Sigmoid colon (tissue), 7 donors: ENCODE data around the gene CEP85L. TPM values are rescaled to one million over a fixed set of nuclear protein-coding genes. Genes with fewer than 3 reads are reported as not detected.

ENCODE experiments used
- DNase-seq: peaks from one replicate; pipeline ENCODE4 v3.0.0-alpha.2; 2019
- H3K27ac ChIP-seq, 4 donors: fragments of 200-600 bp; sonication (generic); one replicate each; pipeline ENCODE4 v1.5.1; 2016 to 2019; ENCODE audit warnings: mild to moderate bottlenecking in 1 of 4
- H3K27me3 ChIP-seq, 3 donors: fragments of 200-600 bp; sonication (generic); one replicate each; pipeline ENCODE4 v1.5.1; 2019; ENCODE audit warnings: mild to moderate bottlenecking in 1 of 3
- H3K36me3 ChIP-seq, 4 donors: fragments of 200-600 bp; sonication (generic); one replicate each; pipeline ENCODE4 v1.5.1; 2016 to 2019
- H3K4me1 ChIP-seq, 4 donors: fragments of 200-600 bp; sonication (generic); one replicate each; pipeline ENCODE4 v1.5.1; 2017 to 2019
- H3K4me3 ChIP-seq, 4 donors: fragments of 200-600 bp; sonication (generic); one replicate each; pipeline ENCODE4 v1.5.1; 2017 to 2019; ENCODE audit warnings: mild to moderate bottlenecking in 2 of 4, moderate library complexity in 1 of 4
- H3K9me3 ChIP-seq, 4 donors: fragments of 200-600 bp in 3 of 4; sonication (generic) in 3 of 4; one replicate each; pipeline versions ENCODE4 v1.5.1 to v1.6.1; 2013 to 2019
- EP300 ChIP-seq, 4 donors: sonication (generic); formaldehyde crosslinking; IDR thresholded peaks; one replicate each; pipeline ENCODE4 v1.6.1; 2017; ENCODE audit warnings: antibody characterized with exemption in 4 of 4
- POLR2A ChIP-seq, 2 donors: fragments of 450-650 bp; IDR thresholded peaks; one replicate each; pipeline ENCODE4 v1.6.1; 2016; ENCODE audit warnings: antibody characterized with exemption in 2 of 2, mild to moderate bottlenecking in 2 of 2, moderate library complexity in 2 of 2
- POLR2AphosphoS5 ChIP-seq, 4 donors: sonication (generic); formaldehyde crosslinking; IDR thresholded peaks; one replicate each; pipeline ENCODE4 v1.6.1; 2017; ENCODE audit warnings: antibody characterized with exemption in 4 of 4
- WGBS, 2 donors: extraction: QIAGEN DNeasy Blood & Tissue Kit; methylation state at CpG; one replicate each; pipeline ENCODE4 v1.1.7; 2013; 5-methylcytosine and 5-hydroxymethylcytosine counted together
- intact Hi-C: fragments of 100-400 bp; cut with DNase I; formaldehyde crosslinking; loops from one replicate; pipeline ENCODE4 v1.15.1; 2023
- polyA plus RNA-seq, 3 donors: library from polyadenylated mRNA; stranded (reverse); fragments of 200-250 nt; gene quantifications; one replicate each; pipeline ENCODE4 v1.2.3, GENCODE V29; 2013
- total RNA-seq, 4 donors: library from RNA; depleted of rRNA; stranded (reverse); fragments of >200 nt; gene quantifications; one replicate each; pipeline ENCODE4 v1.1.0, GENCODE V29; 2016
- TF ChIP-seq, protein P1 (sequence below), 4 experiments: fragments of 450-650 bp in 3 of 4; fragments of 200-600 bp in 1 of 4; IDR thresholded peaks; one replicate each; pipeline ENCODE4 v1.5.1; 2016 to 2019; ENCODE audit warnings: antibody characterized with exemption in 4 of 4, mild to moderate bottlenecking in 3 of 4, moderate library complexity in 2 of 4
- donor health status: healthy with polysubstance abuse.
- donor health status: Bipolar disorder and iron deficiency.
- donor health status: healthy.

The CEP85L gene
- total and polyA plus RNA-seq, 7 donors = 0.23 to 17.4 (median 12.8) TPM

DNA sequence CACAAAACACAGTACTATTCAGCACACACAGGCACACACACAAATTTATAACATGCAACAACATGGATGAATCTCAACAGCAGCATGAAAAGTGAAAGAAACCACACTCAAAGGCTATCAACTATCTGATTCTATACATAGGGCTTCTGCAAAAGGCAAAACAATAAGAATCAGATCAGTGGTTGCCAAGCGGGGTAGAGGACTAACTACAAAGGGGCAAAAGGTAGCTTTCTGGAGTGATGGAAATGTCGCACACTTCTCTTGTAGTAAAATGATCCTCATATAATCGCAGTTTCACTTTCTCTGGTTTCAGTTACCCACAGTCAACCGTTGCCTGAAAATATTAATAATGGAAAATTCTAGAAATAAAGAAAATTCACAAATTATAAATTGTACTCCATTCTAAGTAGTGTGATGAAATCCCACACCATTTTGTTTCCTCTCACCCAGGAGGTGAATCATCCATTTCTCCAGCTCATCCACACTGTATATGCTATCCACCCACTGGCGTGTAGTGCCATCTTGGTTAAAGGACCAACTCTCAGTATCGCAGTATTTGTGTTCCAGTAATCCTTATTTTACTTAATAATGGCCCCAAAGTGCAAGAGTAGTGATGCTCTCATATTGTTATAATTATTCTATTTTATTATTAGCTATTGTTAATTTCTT is 116.1 kb downstream of the CEP85L start:
- no peaks in the 10 kb centered on the region for H3K36me3 ChIP-seq
- TF ChIP-seq, protein P1, sequence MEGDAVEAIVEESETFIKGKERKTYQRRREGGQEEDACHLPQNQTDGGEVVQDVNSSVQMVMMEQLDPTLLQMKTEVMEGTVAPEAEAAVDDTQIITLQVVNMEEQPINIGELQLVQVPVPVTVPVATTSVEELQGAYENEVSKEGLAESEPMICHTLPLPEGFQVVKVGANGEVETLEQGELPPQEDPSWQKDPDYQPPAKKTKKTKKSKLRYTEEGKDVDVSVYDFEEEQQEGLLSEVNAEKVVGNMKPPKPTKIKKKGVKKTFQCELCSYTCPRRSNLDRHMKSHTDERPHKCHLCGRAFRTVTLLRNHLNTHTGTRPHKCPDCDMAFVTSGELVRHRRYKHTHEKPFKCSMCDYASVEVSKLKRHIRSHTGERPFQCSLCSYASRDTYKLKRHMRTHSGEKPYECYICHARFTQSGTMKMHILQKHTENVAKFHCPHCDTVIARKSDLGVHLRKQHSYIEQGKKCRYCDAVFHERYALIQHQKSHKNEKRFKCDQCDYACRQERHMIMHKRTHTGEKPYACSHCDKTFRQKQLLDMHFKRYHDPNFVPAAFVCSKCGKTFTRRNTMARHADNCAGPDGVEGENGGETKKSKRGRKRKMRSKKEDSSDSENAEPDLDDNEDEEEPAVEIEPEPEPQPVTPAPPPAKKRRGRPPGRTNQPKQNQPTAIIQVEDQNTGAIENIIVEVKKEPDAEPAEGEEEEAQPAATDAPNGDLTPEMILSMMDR (IDR thresholded peaks at IDR 0.05) = no peak
- TF ChIP-seq EP300 (IDR thresholded peaks at IDR 0.05) (no peak), POLR2A (IDR thresholded peaks at IDR 0.05) (no peak), POLR2AphosphoS5 (IDR thresholded peaks at IDR 0.05) (no peak)

DNA sequence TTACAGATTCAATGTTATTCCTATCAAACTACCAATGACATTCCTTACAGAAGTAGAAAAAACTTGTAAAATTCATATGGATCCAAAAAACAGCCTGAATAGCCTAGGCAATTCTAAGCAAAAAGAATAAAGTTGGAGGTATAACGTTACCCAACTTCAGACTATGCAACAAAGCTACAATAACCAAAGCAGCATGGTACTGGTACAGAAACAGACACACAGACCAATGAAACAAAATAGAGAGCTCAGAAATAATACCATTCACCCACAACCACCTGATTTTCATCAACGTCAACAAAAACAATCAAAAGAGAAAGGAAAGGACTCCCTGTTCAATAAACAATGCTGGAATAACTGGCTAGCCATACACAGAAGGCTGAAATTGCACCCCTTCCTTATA is 120.4 kb downstream of the CEP85L start:
- H3K4me3 ChIP-seq = no peak overlapping the region
- WGBS, 2 donors = 91 to 96% methylated on average over 2 of the region's 2 CpGs
- peaks cover 0 to 43% (median 30%) of the 10 kb centered on the region in 4 donors for H3K4me1 ChIP-seq
- intact Hi-C loops = no loop called here
- H3K27me3 ChIP-seq = no peaks in the 10 kb centered on the region
- no peaks in the 10 kb centered on the region for H3K36me3 ChIP-seq
- H3K9me3 ChIP-seq = peaks cover 0 to 5% (median 0%) of the 10 kb centered on the region in 4 donors
- H3K27ac ChIP-seq = no peak overlapping the region
- TF ChIP-seq EP300 (IDR thresholded peaks at IDR 0.05) (no peak), POLR2AphosphoS5 (IDR thresholded peaks at IDR 0.05) (no peak), POLR2A (IDR thresholded peaks at IDR 0.05) (no peak)
- TF ChIP-seq, protein P1 (IDR thresholded peaks at IDR 0.05) = no peak
- no peak for DNase-seq

More for the DNA sequence above, 116.1 kb downstream of the CEP85L start:
- intact Hi-C loops = no loop called here
- peaks cover 0 to 35% (median 22%) of the 10 kb centered on the region in 4 donors for H3K4me1 ChIP-seq
- no peaks in the 10 kb centered on the region for H3K27me3 ChIP-seq
- no peak for DNase-seq
- peak overlapping the region in 1 of 4 donors; percentile 17 for H3K27ac ChIP-seq
- no peak overlapping the region for H3K4me3 ChIP-seq
- 91 to 94% methylated on average over 6 of the region's 6 CpGs for WGBS, 2 donors
- peaks cover 0 to 5% (median 0%) of the 10 kb centered on the region in 4 donors for H3K9me3 ChIP-seq

DNA sequence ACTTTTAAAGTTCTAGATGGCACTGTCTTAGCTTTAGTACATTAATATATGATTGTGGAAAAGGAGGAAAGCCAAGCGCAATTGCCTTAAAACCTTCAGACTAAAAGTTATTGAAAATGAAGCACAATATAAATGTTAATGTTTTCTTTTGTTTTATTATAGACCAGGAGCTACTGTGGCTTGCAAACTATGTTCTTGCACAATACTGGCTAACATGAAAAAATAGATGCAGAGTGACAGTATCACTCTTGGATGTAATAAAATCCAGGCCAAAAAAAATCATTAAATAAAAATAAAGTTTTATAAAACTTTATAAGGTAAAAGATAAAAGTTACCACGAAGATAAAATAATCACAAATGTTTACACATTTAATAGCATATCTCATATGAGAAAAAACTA is 121.6 kb downstream of the CEP85L start:
- peaks cover 0 to 5% (median 0%) of the 10 kb centered on the region in 4 donors for H3K9me3 ChIP-seq
- no peaks in the 10 kb centered on the region for H3K27me3 ChIP-seq
- intact Hi-C loops = loop anchor here (5.0 kb wide), 1 partner anchor 237 kb away; no protein-coding TSS in a partner anchor
- no peak overlapping the region for H3K4me3 ChIP-seq
- DNase-seq = no peak
- no peaks in the 10 kb centered on the region for H3K36me3 ChIP-seq
- peak overlapping the region in 1 of 4 donors; percentile 20 for H3K27ac ChIP-seq
- TF ChIP-seq, protein P1 (IDR thresholded peaks at IDR 0.05) = no peak
- TF ChIP-seq POLR2A (IDR thresholded peaks at IDR 0.05) (no peak), POLR2AphosphoS5 (IDR thresholded peaks at IDR 0.05) (no peak), EP300 (IDR thresholded peaks at IDR 0.05) (no peak)
- WGBS, 2 donors = 65 to 88% methylated on average over 2 of the region's 2 CpGs
- peaks cover 0 to 55% (median 37%) of the 10 kb centered on the region in 4 donors for H3K4me1 ChIP-seq

DNA sequence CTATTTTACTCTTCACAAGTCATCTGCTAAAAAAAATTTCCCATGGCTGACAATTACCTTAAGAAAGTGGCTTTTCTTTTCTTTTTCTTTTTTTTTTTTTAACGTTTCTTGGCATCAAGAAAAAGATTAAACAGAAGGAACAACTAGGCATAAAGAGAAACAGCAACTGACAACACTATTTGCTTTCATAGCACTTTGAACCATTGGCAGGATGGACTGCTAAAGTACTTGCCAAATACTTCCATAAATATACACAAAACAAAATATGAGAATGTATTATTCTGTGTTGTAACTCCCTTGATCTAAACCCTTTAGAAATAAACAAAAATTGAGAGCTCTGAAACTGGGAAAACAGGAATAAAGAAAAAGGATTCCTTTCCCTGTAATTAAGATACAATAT is 123.3 kb downstream of the CEP85L start:
- Histone ChIP-seq H3K4me3 (no peak overlapping the region), H3K9me3 (peaks cover 0 to 5% (median 0%) of the 10 kb centered on the region in 4 donors), H3K27me3 (no peaks in the 10 kb centered on the region), H3K4me1 (peaks cover 0 to 58% (median 39%) of the 10 kb centered on the region in 4 donors), H3K27ac (peak overlapping the region; percentile 9 to 51 (median 24)), H3K36me3 (no peaks in the 10 kb centered on the region)
- intact Hi-C loops = loop anchor here (5.0 kb wide), 1 partner anchor 236 kb away; no protein-coding TSS in a partner anchor
- TF ChIP-seq POLR2AphosphoS5 (IDR thresholded peaks at IDR 0.05) (no peak), EP300 (IDR thresholded peaks at IDR 0.05) (no peak), POLR2A (IDR thresholded peaks at IDR 0.05) (no peak)
- TF ChIP-seq, protein P1 (IDR thresholded peaks at IDR 0.05) = no peak
- no peak for DNase-seq
- 18 to 54% methylated on average over 1 of the region's 1 CpG for WGBS, 2 donors
